GM10248 (cell line): ENCODE results near the gene B4GALNT1.

Source experiments
- CTCF ChIA-PET: fragments of 300-600 bp; sonication (Branson Sonifier 250); formaldehyde crosslinking; extraction: SDS; loops from one replicate; lab custom pipeline; 2021; ENCODE audit warnings: antibody characterized with exemption; lab: Yijun Ruan, JAX
- POLR2A ChIA-PET: fragments of 350-650 bp; sonication (Branson Sonifier 250); formaldehyde crosslinking; extraction: SDS; loops from one replicate; lab custom pipeline; 2020; ENCODE audit warnings: antibody characterized with exemption; lab: Yijun Ruan, JAX
- DNase-seq: peaks from one replicate; pipeline ENCODE4 v3.0.0; 2012; ENCODE audit errors: extremely low spot score
- TF ChIP-seq, protein P1 (sequence below): IDR thresholded peaks from 2 replicates; pipeline ENCODE4 v1.5.1; 2012; ENCODE audit warnings: mild to moderate bottlenecking, low read depth; ENCODE audit errors: extremely low read depth, missing control alignments, control extremely low read depth

B4GALNT1 gene

DNA sequence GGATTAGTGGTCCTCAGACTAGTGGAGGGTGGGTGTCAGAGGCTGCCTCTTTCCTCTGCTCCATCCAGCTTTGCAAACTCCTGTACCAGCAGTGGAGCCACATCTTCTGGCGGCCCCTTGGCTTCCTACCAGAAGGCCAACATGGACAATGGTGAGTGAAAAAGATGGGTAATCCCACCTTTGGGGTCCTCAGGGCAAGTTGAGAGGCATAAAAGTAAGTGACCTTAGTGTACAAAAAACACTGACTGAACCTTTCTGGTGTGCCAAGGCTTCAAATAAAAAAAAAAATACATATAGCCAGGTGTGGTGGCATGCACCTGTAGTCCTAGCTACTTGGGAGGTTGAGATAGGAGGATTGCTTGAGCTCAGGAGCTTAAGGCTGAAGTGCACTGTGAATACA lies 51.2 kb downstream of the B4GALNT1 start:
- no peak for DNase-seq
- CTCF ChIA-PET, result interaction anchor here (1.0 to 7.5 kb wide), 15 partner anchors 10 to 325 kb away, joined by 3 to 155 read pairs (median 27); partner anchors contain the start of genes ARHGEF25, B4GALNT1, DTX3 and OS9
- POLR2A ChIA-PET, result no interaction called here
- TF ChIP-seq, protein P1, sequence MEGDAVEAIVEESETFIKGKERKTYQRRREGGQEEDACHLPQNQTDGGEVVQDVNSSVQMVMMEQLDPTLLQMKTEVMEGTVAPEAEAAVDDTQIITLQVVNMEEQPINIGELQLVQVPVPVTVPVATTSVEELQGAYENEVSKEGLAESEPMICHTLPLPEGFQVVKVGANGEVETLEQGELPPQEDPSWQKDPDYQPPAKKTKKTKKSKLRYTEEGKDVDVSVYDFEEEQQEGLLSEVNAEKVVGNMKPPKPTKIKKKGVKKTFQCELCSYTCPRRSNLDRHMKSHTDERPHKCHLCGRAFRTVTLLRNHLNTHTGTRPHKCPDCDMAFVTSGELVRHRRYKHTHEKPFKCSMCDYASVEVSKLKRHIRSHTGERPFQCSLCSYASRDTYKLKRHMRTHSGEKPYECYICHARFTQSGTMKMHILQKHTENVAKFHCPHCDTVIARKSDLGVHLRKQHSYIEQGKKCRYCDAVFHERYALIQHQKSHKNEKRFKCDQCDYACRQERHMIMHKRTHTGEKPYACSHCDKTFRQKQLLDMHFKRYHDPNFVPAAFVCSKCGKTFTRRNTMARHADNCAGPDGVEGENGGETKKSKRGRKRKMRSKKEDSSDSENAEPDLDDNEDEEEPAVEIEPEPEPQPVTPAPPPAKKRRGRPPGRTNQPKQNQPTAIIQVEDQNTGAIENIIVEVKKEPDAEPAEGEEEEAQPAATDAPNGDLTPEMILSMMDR, result no peak

DNA sequence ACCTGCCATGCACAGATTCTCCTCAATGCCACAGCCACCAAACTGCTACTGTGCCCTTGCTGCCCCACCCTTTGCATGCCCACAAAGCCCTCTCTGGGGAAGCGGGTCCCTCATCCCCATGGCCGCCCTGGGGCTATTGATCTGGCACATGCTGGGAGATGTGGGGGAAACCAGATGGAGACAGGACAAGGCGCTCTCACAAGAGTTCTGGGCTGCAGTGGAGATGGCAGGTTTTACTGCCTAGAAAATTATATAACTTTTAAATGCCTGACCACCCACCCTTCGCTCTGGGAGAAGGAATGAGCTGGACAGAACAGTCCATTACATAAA lies 52.6 kb downstream of the B4GALNT1 start:
- ChIA-PET CTCF (interaction anchor here (1.0 to 7.5 kb wide), 8 partner anchors 11 to 122 kb away, joined by 3 to 155 read pairs (median 67); partner anchors contain the start of genes ARHGEF25, B4GALNT1, DTX3 and PIP4K2C), POLR2A (interaction anchor here (1.0 kb wide), 1 partner anchor 26 kb away, joined by 3 read pairs; no protein-coding TSS in a partner anchor)
- TF ChIP-seq, protein P1, result no peak
- no peak for DNase-seq

DNA sequence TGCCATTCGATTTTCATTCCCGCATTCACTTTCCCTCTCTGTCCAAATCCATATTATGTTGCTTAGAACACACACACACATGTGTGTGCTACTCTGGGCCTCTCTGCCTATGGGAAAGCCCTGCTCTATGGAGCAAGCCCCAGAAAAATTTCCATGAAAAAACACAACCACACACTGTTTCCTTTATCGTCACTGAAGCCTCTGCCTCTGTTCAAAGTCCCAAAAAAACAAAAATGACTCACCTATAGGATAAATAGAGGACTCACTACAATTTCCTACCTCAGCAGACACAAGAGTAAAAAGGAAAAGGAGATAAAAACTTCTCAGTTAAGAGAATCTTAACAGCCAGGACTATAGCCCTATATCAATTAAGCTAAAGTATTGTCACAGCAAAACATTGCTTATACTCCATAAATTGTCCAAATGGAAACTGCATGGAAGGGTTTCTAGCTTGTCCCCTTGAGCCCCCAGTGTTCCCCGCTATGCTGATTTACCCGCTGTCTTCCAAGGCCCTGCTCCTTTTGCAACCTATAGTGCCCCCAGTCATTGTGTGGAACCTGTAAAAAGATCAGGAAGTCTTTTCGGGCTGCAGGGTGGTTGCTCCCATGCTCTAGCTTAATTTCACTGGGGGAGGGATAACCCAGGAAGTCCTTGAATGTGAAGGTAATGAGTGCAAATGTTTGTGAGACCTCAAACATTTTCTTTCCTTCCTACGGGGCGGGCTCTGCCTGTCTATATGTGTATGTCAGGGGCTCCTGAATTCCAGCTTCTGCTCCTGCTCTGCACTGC lies 53.1 kb downstream of the B4GALNT1 start:
- TF ChIP-seq, protein P1, result no peak
- no peak for DNase-seq
- CTCF ChIA-PET, result interaction anchor here (1.1 to 7.5 kb wide), 8 partner anchors 9 to 52 kb away, joined by 3 to 155 read pairs (median 67); partner anchors contain the start of genes ARHGEF25, B4GALNT1, DTX3 and PIP4K2C
- POLR2A ChIA-PET, result interaction anchor here (1.0 kb wide), 1 partner anchor 26 kb away, joined by 3 read pairs; no protein-coding TSS in a partner anchor

DNA sequence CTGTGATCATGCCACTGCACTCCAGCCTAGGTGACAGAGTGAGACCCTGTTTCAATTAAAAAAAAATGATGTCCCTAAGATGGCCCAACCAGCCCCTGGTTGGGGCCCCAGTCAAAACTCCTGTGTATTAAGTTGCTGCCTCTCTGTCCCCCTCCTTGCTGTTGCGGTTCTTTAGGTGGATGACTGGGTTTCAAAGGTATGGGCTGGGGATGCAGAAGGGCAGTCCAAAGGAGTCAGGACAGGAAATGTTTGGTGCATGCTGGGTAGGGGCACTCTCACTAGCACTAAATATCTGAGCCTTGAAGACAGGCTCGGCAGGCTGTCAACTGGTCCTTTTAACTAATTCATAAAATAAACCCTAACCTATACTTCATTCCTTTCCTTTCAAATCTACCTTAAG lies 54.0 kb downstream of the B4GALNT1 start:
- POLR2A ChIA-PET, result no interaction called here
- no peak for DNase-seq
- CTCF ChIA-PET, result interaction anchor here (1.1 to 7.2 kb wide), 3 partner anchors 10 to 43 kb away, joined by 3 to 155 read pairs (median 3); no protein-coding TSS in a partner anchor
- TF ChIP-seq, protein P1, result no peak

DNA sequence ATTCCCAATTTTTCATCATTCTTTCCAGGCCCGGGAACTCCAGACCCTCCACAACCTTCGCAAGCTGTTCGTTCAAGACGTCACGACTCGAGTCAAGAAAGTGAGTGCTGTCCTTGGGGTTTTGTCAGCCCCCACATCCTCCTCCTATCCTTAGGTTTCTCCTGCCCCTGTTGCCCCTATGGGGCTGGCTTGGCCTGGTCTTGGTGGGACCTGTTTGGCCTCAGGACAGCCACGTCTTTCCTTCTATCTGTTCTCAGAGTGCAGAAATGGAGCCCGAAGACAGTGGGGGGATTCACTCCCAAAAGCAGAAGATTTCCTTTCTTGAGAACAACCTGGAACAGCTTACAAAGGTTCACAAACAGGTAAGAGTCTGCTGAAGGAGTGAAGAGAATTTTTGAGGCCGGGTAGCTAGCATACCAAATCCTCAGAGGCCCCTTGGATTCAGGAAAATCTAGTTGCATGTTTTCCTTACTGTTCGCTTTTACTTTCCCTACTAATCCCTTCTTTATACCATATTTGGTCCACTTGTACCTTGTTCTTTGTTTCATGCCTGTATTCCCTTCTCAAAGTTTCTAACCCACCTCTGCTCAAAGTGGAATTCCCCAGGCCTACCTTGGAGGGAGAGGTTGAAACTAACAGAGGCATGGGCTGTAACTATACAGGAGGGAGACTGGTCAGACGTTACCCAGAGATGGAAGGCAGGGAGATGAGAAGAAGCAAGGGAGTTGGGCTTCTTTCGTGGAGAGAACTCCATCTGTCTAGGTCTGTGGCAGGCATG lies 54.8 kb downstream of the B4GALNT1 start:
- ChIA-PET POLR2A (no interaction called here), CTCF (no interaction called here)
- no peak for DNase-seq
- TF ChIP-seq, protein P1, result no peak

DNA sequence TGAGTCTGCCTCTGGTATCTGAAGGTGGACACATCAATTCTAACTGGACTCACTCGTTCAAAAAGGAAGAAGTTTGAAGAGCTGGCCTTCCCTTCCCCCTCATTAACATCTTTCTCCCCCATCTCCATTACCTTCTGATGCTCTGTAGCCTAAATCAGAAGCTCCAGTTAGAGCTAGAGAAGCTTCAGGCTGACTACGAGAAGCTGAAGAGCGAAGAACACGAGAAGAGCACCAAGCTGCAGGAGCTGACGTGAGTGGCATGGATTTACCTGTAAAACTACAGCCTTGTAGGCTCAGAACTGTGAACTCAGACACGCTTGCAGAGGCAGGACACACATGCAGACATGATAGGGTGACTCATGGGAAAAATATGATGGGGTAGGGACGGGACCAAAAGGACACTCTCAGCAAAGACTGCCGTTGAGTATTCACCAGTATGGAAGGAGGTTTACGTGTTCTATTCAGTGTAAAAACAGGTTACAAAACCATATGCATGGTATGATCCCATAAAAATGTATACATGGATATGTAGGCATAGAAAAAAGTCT lies 56.3 kb downstream of the B4GALNT1 start:
- TF ChIP-seq, protein P1, result no peak
- CTCF ChIA-PET, result interaction anchor here (0.7 to 2.3 kb wide), 6 partner anchors 30 to 118 kb away, joined by 3 to 6 read pairs (median 3); partner anchors contain the start of gene B4GALNT1

More for the DNA sequence above, 56.3 kb downstream of the B4GALNT1 start:
- DNase-seq, result no peak
- POLR2A ChIA-PET, result no interaction called here
